Testis (tissue), 2 donors: Measurements from ENCODE around the gene UBC.
"Not testable (repeated sequence)": the region's sequence is repeated elsewhere in the genome, so short reads cannot be mapped to it uniquely, and the experiment has no call there.

Experiments used
- POLR2A ChIP-seq: fragments of 450-650 bp; IDR thresholded peaks from one replicate; pipeline ENCODE4 v1.6.1; 2017; ENCODE audit warnings: antibody characterized with exemption, mild to moderate bottlenecking, moderate library complexity
- TF ChIP-seq, protein P1 (sequence below), 3 experiments: fragments of 450-650 bp in 2 of 3; fragments of 200-600 bp in 1 of 3; sonication (generic) in 1 of 3; IDR thresholded peaks; one replicate each; pipeline ENCODE4 v1.5.1; 2016 to 2019; ENCODE audit warnings: antibody characterized with exemption in 3 of 3, mild to moderate bottlenecking in 2 of 3, moderate library complexity in 1 of 3

DNA sequence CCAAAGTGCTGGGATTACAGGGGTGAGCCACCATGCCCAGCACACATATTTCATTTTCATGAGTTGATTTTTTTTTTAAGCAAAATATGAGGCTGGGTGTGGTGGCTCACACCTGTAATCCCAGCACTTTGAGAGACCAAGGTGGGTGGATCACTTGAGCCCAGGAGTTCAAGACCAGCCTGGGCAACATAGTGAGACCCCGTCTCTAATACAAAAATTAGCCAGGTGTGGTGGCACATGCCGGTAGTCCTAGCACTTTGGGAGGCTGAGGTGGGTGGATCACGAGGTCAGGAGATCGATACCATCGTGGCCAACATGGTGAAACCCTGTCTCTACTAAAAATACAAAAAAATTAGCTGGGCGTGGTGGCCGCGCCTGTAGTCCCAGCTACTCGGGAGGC is 17.1 kb upstream of the UBC start:
- TF ChIP-seq, protein P1, sequence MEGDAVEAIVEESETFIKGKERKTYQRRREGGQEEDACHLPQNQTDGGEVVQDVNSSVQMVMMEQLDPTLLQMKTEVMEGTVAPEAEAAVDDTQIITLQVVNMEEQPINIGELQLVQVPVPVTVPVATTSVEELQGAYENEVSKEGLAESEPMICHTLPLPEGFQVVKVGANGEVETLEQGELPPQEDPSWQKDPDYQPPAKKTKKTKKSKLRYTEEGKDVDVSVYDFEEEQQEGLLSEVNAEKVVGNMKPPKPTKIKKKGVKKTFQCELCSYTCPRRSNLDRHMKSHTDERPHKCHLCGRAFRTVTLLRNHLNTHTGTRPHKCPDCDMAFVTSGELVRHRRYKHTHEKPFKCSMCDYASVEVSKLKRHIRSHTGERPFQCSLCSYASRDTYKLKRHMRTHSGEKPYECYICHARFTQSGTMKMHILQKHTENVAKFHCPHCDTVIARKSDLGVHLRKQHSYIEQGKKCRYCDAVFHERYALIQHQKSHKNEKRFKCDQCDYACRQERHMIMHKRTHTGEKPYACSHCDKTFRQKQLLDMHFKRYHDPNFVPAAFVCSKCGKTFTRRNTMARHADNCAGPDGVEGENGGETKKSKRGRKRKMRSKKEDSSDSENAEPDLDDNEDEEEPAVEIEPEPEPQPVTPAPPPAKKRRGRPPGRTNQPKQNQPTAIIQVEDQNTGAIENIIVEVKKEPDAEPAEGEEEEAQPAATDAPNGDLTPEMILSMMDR (IDR thresholded peaks at IDR 0.05), result not testable (repeated sequence)
- TF ChIP-seq POLR2A, result not testable (repeated sequence)
